IPS DF 4.7 (cell line): Measurements from ENCODE around the gene SMCO1.
"Not testable (repeated sequence)": the region's sequence is repeated elsewhere in the genome, so short reads cannot be mapped to it uniquely, and the experiment has no call there.

Source experiments
- DNase-seq: peaks from one replicate; pipeline ENCODE4 v3.0.0-alpha.2; 2013; ENCODE audit warnings: low spot score; ENCODE audit errors: extremely low read depth

The SMCO1 gene

DNA sequence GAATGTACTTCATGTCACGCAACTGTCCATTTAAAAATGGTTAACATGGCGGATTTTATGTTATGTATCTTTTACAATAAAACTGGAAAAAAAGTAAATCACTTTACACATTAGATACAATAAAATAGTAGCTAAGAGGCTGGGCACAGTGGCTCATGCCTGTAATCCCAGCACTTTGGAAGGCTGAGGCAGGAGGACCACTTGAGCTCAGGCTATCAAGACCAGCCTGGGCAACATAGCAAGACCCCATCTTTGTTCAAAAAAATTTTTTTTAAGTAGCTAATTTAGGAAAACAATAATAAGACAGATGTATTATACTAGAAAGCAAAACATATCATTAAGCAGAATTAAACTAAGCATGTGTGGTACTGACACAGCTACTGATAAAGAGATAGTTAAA, 23.1 kb downstream of the SMCO1 start:
- DNase-seq: no peak

DNA sequence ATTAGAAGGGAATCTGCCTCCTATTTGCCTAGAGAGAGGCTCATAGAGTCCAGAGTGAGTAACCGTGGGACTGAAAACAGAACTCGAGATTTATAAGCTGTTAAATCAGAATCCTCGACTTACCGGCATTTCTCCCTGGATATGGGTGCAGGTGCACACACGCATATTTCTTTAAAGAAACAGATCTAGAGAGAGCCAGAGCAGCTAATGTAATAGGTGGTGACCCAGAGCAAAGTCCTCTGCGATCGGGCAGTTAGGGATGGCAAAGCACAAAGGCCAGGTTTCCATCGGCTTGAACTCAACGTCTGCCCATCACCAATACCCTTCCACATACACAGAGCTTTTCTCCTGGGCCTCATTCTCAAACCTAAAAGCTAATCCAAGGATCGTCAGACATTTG, 25.4 kb downstream of the SMCO1 start:
- no peak for DNase-seq

DNA sequence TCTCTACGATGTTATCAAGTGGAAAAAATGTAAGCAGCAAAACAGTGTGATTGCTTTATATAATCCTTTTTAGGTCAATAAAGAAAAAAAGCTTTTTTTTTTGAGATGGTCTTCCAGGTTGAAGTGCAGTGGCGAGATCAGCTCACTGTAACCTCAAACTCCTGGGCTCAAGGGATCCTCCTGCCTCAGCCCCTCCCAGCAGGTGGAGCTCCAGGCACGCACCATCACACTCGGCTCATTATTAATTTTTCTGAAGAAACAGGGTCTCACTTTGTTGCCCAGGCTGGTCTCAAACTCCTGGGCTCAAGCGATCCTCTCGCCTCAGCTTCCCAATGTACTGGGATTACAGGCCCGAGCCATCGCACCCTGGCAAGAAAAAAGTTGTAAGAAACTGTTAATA, 28.9 kb downstream of the SMCO1 start:
- DNase-seq: no peak

DNA sequence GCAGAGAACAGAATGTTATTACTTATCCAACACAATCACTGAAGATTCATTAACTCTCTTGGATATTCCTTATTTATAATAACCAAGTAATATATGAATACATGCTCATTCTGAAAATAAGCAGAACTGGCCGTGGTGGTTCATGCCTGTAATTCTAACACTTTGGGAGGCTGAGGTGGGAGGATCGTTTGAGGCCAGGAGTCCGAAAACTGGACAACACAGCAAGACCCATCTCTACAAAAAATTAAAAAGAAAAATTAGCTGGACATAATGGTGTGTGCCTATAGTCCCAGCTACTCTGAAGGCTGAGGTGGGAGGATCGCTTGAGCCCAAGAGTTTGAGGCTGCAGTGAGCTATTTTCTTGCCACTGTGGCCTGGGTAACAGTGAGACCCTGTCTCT, 37.5 kb downstream of the SMCO1 start:
- no peak for DNase-seq

DNA sequence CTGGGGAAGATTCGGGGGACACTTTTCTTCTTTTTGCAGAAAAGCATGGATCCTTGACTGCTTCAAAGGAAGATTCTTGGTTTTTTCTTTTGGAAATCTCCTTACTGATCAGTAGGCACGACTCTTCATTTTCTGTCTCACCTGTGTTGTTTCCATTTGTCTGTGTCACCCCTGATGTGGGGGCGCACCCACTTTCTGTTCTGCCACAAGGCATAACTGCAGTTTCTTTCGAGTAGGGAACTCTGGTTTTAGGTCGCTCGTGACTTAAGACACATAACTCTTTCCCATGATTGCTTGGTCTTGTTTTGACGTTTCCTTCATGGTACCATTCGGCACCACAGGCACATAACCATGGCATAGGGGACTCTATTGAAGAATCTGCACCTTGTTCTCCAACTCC, 42.9 kb downstream of the SMCO1 start:
- DNase-seq: no peak

DNA sequence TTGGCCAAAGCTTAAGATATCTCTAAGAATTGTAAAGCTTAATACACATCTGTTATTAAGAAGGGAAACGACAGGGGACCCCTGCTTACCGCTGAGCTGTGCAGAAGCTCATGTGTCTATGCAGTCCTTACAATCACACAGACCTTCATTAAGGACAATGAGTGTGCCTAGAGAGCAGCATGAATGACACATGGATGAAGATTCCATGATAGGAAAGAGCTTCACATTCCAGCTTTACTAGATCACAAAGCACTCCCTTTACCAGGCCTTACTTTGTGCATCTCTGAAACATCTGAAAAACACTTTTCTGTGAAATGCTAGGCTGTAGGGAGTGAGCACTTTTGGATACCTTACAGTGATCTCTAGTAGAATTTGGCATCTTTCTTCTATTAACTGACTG, 43.6 kb downstream of the SMCO1 start:
- DNase-seq: no peak

DNA sequence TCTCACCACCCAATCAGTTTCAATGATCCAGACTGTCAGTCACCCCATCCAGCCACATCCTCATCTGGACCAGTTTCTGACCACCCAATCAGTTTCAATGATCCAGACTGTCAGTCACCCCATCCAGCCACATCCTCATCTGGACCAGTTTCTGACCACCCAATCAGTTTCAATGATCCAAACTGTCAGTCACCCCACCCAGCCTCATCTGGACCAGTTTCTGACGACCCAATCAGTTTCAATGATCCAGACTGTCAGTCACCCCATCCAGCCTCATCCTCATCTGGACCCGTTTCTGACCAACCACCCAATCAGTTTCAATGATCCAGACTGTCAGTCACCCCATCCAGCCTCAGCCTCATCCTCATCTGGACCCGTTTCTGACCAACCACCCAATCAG, 45.0 kb downstream of the SMCO1 start:
- not testable (repeated sequence) for DNase-seq

DNA sequence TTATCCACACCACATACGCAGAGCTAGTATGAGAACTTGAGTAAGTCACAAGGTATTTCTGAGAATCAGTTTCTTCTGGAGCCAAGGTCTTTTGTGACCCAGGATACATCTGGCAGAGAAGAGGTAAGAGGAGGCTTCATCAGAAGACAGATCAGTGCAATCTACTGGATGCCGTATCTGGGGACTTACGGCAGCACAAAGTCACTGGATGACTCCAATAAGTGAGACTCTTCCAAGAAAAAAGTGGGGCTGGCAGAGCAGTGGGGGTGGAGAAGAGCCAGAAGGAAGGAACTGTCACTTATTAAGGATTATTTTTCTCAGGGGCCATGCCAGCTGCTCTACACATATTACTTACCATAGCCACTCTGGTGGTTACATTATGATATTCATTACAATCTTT, 51.3 kb downstream of the SMCO1 start:
- DNase-seq: no peak

DNA sequence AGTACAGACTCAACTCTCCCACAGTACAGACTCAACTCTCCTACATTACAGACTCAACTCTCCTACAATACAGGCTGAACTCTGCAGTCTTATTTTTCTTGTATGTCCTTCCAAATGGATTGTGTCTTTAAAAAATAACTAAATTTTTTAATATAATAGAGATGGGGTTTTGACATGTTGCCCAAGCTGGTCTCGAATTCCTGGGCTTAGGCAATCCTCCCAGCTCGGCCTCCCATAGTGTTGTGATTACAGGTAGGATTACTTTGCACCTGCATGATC, 51.7 kb downstream of the SMCO1 start:
- no peak for DNase-seq

DNA sequence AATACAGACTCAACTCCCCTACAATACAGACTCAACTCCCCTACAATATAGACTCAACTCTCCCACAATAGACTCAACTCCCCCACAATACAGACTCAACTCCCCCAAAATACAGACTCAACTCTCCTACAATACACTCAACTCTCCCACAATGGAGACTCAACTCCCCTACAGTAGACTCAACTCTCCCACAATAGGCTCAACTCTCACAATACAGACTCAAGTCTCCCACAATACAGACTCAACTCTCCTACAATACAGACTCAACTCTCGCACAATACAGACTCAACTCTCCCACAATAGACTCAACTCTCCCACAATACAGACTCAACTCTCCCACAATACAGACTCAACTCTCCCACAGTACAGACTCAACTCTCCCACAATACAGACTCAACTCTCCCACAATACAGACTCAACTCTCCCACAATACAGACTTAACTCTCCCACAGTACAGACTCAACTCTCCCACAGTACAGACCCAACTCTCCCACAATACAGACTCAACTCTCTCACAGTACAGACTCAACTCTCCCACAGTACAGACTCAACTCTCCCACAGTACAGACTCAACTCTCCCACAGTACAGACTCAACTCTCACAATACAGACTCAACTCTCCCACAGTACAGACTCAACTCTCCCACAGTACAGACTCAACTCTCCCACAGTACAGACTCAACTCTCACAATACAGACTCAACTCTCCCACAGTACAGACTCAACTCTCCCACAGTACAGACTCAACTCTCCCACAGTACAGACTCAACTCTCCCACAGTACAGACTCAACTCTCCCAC, 52.3 kb downstream of the SMCO1 start:
- DNase-seq: not testable (repeated sequence)

DNA sequence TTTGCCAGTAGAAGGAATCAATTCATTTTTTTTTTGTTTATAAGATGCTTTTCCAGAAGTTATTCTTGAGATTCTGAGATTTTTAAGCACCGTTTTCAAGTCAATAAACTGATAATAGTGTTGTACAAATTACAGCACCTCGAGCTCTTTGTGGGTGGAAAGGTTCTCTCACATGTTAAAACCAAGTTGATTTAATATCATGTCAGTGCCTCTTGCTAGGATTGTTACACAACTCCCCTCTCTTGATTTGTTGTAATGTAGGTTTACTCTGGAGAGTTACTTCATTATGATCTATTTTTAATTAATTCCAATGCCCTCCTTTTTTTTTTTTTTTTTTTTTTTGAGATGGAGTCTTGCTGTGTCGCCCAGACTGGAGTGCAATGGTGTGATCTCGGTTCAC, 57.1 kb downstream of the SMCO1 start:
- DNase-seq: no peak

DNA sequence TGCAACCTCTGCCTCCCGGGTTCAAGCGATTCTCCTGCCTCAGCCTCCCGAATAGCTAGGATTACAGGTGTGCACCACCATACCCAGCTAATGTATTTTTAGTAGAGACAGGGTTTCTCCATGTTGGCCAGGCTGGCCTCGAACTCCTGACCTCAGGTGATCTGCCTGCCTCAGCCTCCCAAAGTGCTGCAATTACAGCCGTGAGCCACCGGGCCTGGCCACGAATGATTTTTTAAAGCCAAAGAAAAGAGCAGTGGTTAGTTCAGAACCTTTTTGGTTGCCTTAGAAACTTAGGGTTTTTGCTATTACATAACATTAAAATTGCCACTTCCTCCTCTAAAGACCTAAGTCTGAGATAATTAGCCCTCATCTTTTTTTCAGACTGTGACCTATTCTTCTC, 57.7 kb downstream of the SMCO1 start:
- not testable (repeated sequence) for DNase-seq
